ENCODE measurements around the gene EXOC3L4. TPM values are rescaled to one million over a fixed set of nuclear protein-coding genes. Genes with fewer than 3 reads are reported as not detected.

EXOC3L4 gene
- total RNA-seq, 2 donors from 2014 or later: 0.27 to 2.0 TPM

GRCh38 chr14:103142721-103143302 lies 48.3 kb downstream of the EXOC3L4 start:
- TF ChIP-seq, protein P1, sequence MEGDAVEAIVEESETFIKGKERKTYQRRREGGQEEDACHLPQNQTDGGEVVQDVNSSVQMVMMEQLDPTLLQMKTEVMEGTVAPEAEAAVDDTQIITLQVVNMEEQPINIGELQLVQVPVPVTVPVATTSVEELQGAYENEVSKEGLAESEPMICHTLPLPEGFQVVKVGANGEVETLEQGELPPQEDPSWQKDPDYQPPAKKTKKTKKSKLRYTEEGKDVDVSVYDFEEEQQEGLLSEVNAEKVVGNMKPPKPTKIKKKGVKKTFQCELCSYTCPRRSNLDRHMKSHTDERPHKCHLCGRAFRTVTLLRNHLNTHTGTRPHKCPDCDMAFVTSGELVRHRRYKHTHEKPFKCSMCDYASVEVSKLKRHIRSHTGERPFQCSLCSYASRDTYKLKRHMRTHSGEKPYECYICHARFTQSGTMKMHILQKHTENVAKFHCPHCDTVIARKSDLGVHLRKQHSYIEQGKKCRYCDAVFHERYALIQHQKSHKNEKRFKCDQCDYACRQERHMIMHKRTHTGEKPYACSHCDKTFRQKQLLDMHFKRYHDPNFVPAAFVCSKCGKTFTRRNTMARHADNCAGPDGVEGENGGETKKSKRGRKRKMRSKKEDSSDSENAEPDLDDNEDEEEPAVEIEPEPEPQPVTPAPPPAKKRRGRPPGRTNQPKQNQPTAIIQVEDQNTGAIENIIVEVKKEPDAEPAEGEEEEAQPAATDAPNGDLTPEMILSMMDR (IDR thresholded peaks at IDR 0.05): no peak
- H3K4me1 ChIP-seq (replicated peaks): no peaks in the 10 kb centered on the region
- H3K9me3 ChIP-seq: no peaks in the 10 kb centered on the region
- no peak for DNase-seq (ENCODE audit: low spot score)
- no peaks in the 10 kb centered on the region for H3K36me3 ChIP-seq
- H3K27ac ChIP-seq: no peak overlapping the region
- whole genome bisulfite sequencing: 68% methylated on average over 5 of the region's 5 CpGs
- intact Hi-C loops (cut with DNase I): no loop called here
- H3K27me3 ChIP-seq (replicated peaks; ENCODE audit: insufficient read depth): no peaks in the 10 kb centered on the region
- H3K4me3 ChIP-seq: no peak overlapping the region

DNA sequence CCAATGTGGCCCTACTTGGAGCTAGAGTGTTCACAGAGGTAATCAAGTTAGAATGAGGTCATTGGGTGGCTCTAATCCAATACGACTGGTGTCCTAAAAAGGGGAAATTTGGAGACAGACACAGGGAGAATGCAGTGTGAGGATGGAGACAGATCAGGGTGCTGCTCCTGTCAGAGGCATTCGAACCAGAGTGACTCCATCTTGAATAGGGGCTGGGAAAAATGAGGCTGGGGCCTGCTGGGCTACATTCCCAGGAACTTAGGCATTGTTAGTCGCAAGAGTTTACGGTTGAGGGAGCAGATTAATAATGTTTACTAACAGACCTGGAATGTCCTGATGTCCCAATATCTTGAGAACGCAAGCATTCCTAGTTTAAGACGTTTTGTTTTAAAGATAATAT lies 49.0 kb downstream of the EXOC3L4 start:
- 57% methylated on average over 6 of the region's 6 CpGs for WGBS
- Histone ChIP-seq H3K36me3 (no peaks in the 10 kb centered on the region), H3K27ac (no peak overlapping the region), H3K4me3 (no peak overlapping the region), H3K27me3 (replicated peaks; ENCODE audit: insufficient read depth) (no peaks in the 10 kb centered on the region), H3K9me3 (no peaks in the 10 kb centered on the region), H3K4me1 (replicated peaks) (no peaks in the 10 kb centered on the region)
- intact Hi-C loops (cut with DNase I): no loop called here
- DNase-seq (ENCODE audit: low spot score): no peak
- TF ChIP-seq POLR2AphosphoS5 (IDR thresholded peaks at IDR 0.05): no peak
- TF ChIP-seq, protein P1 (IDR thresholded peaks at IDR 0.05): no peak
- TF ChIP-seq POLR2A (IDR thresholded peaks at IDR 0.05): no peak

- no peaks in the 10 kb centered on the region for H3K9me3 ChIP-seq
- H3K4me3 ChIP-seq: no peak overlapping the region
- 55% methylated on average over 4 of the region's 4 CpGs for WGBS
- intact Hi-C loops (cut with DNase I): no loop called here
- no peaks in the 10 kb centered on the region for H3K27me3 ChIP-seq (replicated peaks; ENCODE audit: insufficient read depth)
- no peaks in the 10 kb centered on the region for H3K4me1 ChIP-seq (replicated peaks)
- H3K27ac ChIP-seq: no peak overlapping the region
- no peak for DNase-seq (ENCODE audit: low spot score)
- TF ChIP-seq, protein P1 (IDR thresholded peaks at IDR 0.05): no peak
- TF ChIP-seq POLR2AphosphoS5 (IDR thresholded peaks at IDR 0.05): no peak
- H3K36me3 ChIP-seq: no peaks in the 10 kb centered on the region
These were observed 49.6 kb downstream of the EXOC3L4 start for GRCh38 chr14:103144085-103144484.

GRCh38 chr14:103146141-103146709 lies 51.7 kb downstream of the EXOC3L4 start:
- no peaks in the 10 kb centered on the region for H3K36me3 ChIP-seq
- H3K27me3 ChIP-seq (replicated peaks; ENCODE audit: insufficient read depth): no peaks in the 10 kb centered on the region
- H3K9me3 ChIP-seq: no peaks in the 10 kb centered on the region
- DNase-seq (ENCODE audit: low spot score): no peak
- TF ChIP-seq, protein P1 (IDR thresholded peaks at IDR 0.05): no peak
- TF ChIP-seq POLR2AphosphoS5 (IDR thresholded peaks at IDR 0.05): no peak
- TF ChIP-seq POLR2A (IDR thresholded peaks at IDR 0.05): no peak
- intact Hi-C loops (cut with DNase I): no loop called here
- no peak overlapping the region for H3K4me3 ChIP-seq
- no peak overlapping the region for H3K27ac ChIP-seq
- H3K4me1 ChIP-seq (replicated peaks): no peaks in the 10 kb centered on the region
- 90% methylated on average over 19 of the region's 19 CpGs for WGBS

Data from prostate gland (tissue), 2 donors.